SK-N-SH (cell line): Measurements from ENCODE around the gene FRA10AC1. TPM values are rescaled to one million over a fixed set of nuclear protein-coding genes. Genes with fewer than 3 reads are reported as not detected.

Experiments used
- CTCF ChIA-PET: fragments of 300-600, 350-600 bp; formaldehyde crosslinking; extraction: SDS; loops from one replicate; lab custom pipeline; 2021; lab: Yijun Ruan, JAX
- POLR2A ChIA-PET: fragments of 350-600 bp; sonication (Branson Sonifier 250); formaldehyde crosslinking; extraction: SDS; loops from one replicate; lab custom pipeline; 2020; ENCODE audit warnings: antibody characterized with exemption, inconsistent platforms; lab: Yijun Ruan, JAX
- DNase-seq: peaks from one replicate; pipeline ENCODE4 v3.0.0; 2012
- H2AFZ ChIP-seq: fragments of 200-600 bp; sonication (generic); 2 replicates; pipeline ENCODE4 v1.8.1; 2016; ENCODE audit warnings: antibody characterized with exemption, mild to moderate bottlenecking, low read depth
- H3F3A ChIP-seq: fragments of 200-600 bp; sonication (generic); replicated peaks from 2 replicates; pipeline ENCODE3; 2016; ENCODE audit warnings: antibody characterized with exemption, mild to moderate bottlenecking; ENCODE audit not compliant: insufficient read depth
- H3K27ac ChIP-seq, 2 experiments: fragments of 200-500 bp in 1 of 2; fragments of 200-600 bp in 1 of 2; sonication (Bioruptor generic) in 1 of 2; sonication (generic), shearing (Covaris generic) in 1 of 2; 2 replicates each; pipeline versions ENCODE4 v1.5.1 to v1.6.1; 2014 to 2016; ENCODE audit warnings: low read depth in 2 of 2, inconsistent platforms in 1 of 2, low read length in 1 of 2, mild to moderate bottlenecking in 1 of 2, mixed read lengths in 1 of 2
- H3K27me3 ChIP-seq: fragments of 200-600 bp; sonication (generic), shearing (Covaris generic); 2 replicates; pipeline ENCODE4 v1.6.1; 2016; ENCODE audit warnings: mixed run types; ENCODE audit not compliant: insufficient read depth
- H3K36me3 ChIP-seq, 2 experiments: fragments of 200-500 bp in 1 of 2; fragments of 200-600 bp in 1 of 2; sonication (Bioruptor generic) in 1 of 2; sonication (generic) in 1 of 2; replicated peaks in 1 of 2; 2 replicates each; pipeline versions ENCODE3 to v1.5.1; 2014 to 2016; ENCODE audit warnings: low read length in 1 of 2, mild to moderate bottlenecking in 1 of 2; ENCODE audit not compliant: insufficient read depth in 2 of 2, control insufficient read depth in 1 of 2
- H3K4me1 ChIP-seq, 2 experiments: fragments of 200-500 bp in 1 of 2; fragments of 200-600 bp in 1 of 2; sonication (Bioruptor generic) in 1 of 2; sonication (generic), shearing (Covaris generic) in 1 of 2; 2 replicates each; pipeline versions ENCODE4 v1.5.1 to v1.6.1; 2014 to 2016; ENCODE audit warnings: low read depth in 1 of 2, low read length in 1 of 2, mixed run types in 1 of 2; ENCODE audit not compliant: insufficient read depth in 2 of 2, control insufficient read depth in 1 of 2
- H3K4me2 ChIP-seq: fragments of 200-600 bp; sonication (generic), shearing (Covaris generic); 2 replicates; pipeline ENCODE4 v1.6.1; 2017; ENCODE audit warnings: mixed run types
- H3K4me3 ChIP-seq, 2 experiments: fragments of 200-500 bp in 1 of 2; fragments of 200-600 bp in 1 of 2; sonication (Bioruptor generic) in 1 of 2; sonication (generic), shearing (Covaris generic) in 1 of 2; 2 replicates each; pipeline versions ENCODE4 v1.5.1 to v1.8.1; 2014 to 2016; ENCODE audit warnings: low read depth in 2 of 2, inconsistent platforms in 1 of 2, low read length in 1 of 2, mild to moderate bottlenecking in 1 of 2, mixed read lengths in 1 of 2, moderate library complexity in 1 of 2
- H3K79me2 ChIP-seq: fragments of 200-600 bp; sonication (generic); 2 replicates; pipeline ENCODE4 v1.8.1; 2017; ENCODE audit warnings: mild to moderate bottlenecking; ENCODE audit not compliant: insufficient read depth
- H3K9ac ChIP-seq: fragments of 200-600 bp; sonication (generic); 2 replicates; pipeline ENCODE4 v1.6.1; 2017; ENCODE audit warnings: mixed run types
- H3K9me2 ChIP-seq: fragments of 200-600 bp; sonication (generic); 2 replicates; pipeline ENCODE4 v1.6.1; 2017; ENCODE audit warnings: mixed run types
- H3K9me3 ChIP-seq: fragments of 200-600 bp; sonication (generic); 2 replicates; pipeline ENCODE4 v1.6.1; 2017; ENCODE audit warnings: mixed run types, mild to moderate bottlenecking, moderate library complexity
- H4K20me1 ChIP-seq: fragments of 200-600 bp; sonication (generic); 2 replicates; pipeline ENCODE4 v1.6.1; 2017; ENCODE audit warnings: mild to moderate bottlenecking, mixed run types; ENCODE audit not compliant: insufficient read depth
- CTCF ChIP-seq: fragments of 200-600 bp; sonication (generic); IDR thresholded peaks from 2 replicates; pipeline ENCODE4 v1.6.1; 2017; ENCODE audit warnings: antibody characterized with exemption, mild to moderate bottlenecking, moderate library complexity
- EZH2phosphoT487 ChIP-seq: fragments of 200-600 bp; sonication (generic); IDR thresholded peaks from 2 replicates; pipeline ENCODE4 v1.6.1; 2017; ENCODE audit warnings: low read depth, mixed run types, mild to moderate bottlenecking, antibody characterized with exemption, moderate library complexity, borderline replicate concordance
- GABPA ChIP-seq: IDR thresholded peaks from 2 replicates; pipeline ENCODE4 v1.4.0; 2012; ENCODE audit warnings: low read depth, mild to moderate bottlenecking
- JUND ChIP-seq: IDR thresholded peaks from 2 replicates; pipeline ENCODE4 v1.4.0; 2012
- MXI1 ChIP-seq: IDR thresholded peaks from 2 replicates; pipeline ENCODE4 v1.6.1; 2012; ENCODE audit warnings: mild to moderate bottlenecking, low read depth, low read length, improper control_type of control experiment
- POLR2AphosphoS5 ChIP-seq: IDR thresholded peaks from 2 replicates; pipeline ENCODE4 v1.6.1; 2012; ENCODE audit warnings: low read depth, low read length
- RFX5 ChIP-seq: IDR thresholded peaks from 2 replicates; pipeline ENCODE4 v1.6.1; 2012; ENCODE audit warnings: mild to moderate bottlenecking, improper control_type of control experiment, low read length
- SIN3A ChIP-seq: IDR thresholded peaks from 2 replicates; pipeline ENCODE4 v1.6.1; 2012; ENCODE audit warnings: low read depth, mild to moderate bottlenecking, low read length, moderate library complexity, borderline replicate concordance
- TEAD4 ChIP-seq: IDR thresholded peaks from 2 replicates; pipeline ENCODE4 v1.4.0; 2012; ENCODE audit warnings: mild to moderate bottlenecking, borderline replicate concordance; ENCODE audit not compliant: insufficient read depth
- ZBTB33 ChIP-seq: IDR thresholded peaks from 2 replicates; pipeline ENCODE4 v1.4.0; 2012; ENCODE audit warnings: low read depth, borderline replicate concordance
- WGBS: methylation state at CpG from one replicate; pipeline ENCODE4 v1.1.6; 2017; ENCODE audit warnings: low lambda C conversion rate; 5-methylcytosine and 5-hydroxymethylcytosine counted together
- polyA plus RNA-seq, 3 experiments: library from polyadenylated mRNA; depleted of rRNA; stranded (reverse); fragments of >200 nt; gene quantifications; 2 replicates each; pipeline ENCODE4 v1.2.3, GENCODE V29; 2012

FRA10AC1 gene
- polyA plus RNA-seq, 1 of the 3 experiments (the other 2 are of a cell fraction) = 3.9 TPM

GRCh38 chr10:93666030-93666429 is 36.4 kb downstream of the FRA10AC1 start:
- POLR2A ChIA-PET = no interaction called here
- Histone ChIP-seq H3K9ac (no peak overlapping the region), H3K27me3 (no peaks in the 10 kb centered on the region), H3K9me2 (no peaks in the 10 kb centered on the region), H3K9me3 (no peaks in the 10 kb centered on the region), H4K20me1 (no peaks in the 10 kb centered on the region), H3K36me3 (peaks cover 49 to 50% of the 10 kb centered on the region in 2 experiments), H3K4me2 (no peak overlapping the region), H3K27ac (no peak overlapping the region), H3K79me2 (no peaks in the 10 kb centered on the region), H3F3A (no peaks in the 10 kb centered on the region), H3K4me3 (no peak overlapping the region), H2AFZ (no peak overlapping the region), H3K4me1 (no peaks in the 10 kb centered on the region)
- WGBS = 97% methylated on average over 4 of the region's 4 CpGs
- DNase-seq = no peak
- no peak for TF ChIP-seq TEAD4
- CTCF ChIA-PET = no interaction called here

GRCh38 chr10:93657757-93658156 is 44.6 kb downstream of the FRA10AC1 start:
- no peak for TF ChIP-seq MXI1
- TF ChIP-seq ZBTB33 = no peak
- TF ChIP-seq EZH2phosphoT487 = no peak
- TF ChIP-seq CTCF = no peak
- TF ChIP-seq SIN3A = no peak
- TF ChIP-seq POLR2AphosphoS5 = no peak
- no peak for TF ChIP-seq JUND
- TF ChIP-seq RFX5 = no peak
- TF ChIP-seq GABPA = no peak
- no peak for TF ChIP-seq TEAD4
- TF ChIP-seq, all 33 proteins: peak for 0
- no peak overlapping the region for H3K4me2 ChIP-seq
- CTCF ChIA-PET = interaction anchor here (0.5 kb wide), 1 partner anchor 116 kb away, joined by 3 read pairs; no protein-coding TSS in a partner anchor

More at GRCh38 chr10:93657757-93658156, 44.6 kb downstream of the FRA10AC1 start:
- no peaks in the 10 kb centered on the region for H3K9me3 ChIP-seq
- no peak overlapping the region for H3K9ac ChIP-seq
- no peak for DNase-seq
- no peaks in the 10 kb centered on the region for H3K9me2 ChIP-seq
- no peaks in the 10 kb centered on the region for H3F3A ChIP-seq
- POLR2A ChIA-PET = no interaction called here
- H3K4me1 ChIP-seq = no peaks in the 10 kb centered on the region
- H2AFZ ChIP-seq = no peak overlapping the region
- H3K36me3 ChIP-seq = no peaks in the 10 kb centered on the region
- no peak overlapping the region for H3K27ac ChIP-seq
- 67% methylated on average over 1 of the region's 1 CpG for WGBS
- no peak overlapping the region for H3K4me3 ChIP-seq
- no peaks in the 10 kb centered on the region for H3K79me2 ChIP-seq
- H4K20me1 ChIP-seq = no peaks in the 10 kb centered on the region
- H3K27me3 ChIP-seq = no peaks in the 10 kb centered on the region
